Skeletal muscle tissue (tissue), 4 donors: ENCODE data around the gene UGT2B7. TPM values are rescaled to one million over a fixed set of nuclear protein-coding genes. Genes with fewer than 3 reads are reported as not detected.
"Not testable (repeated sequence)": the region's sequence is repeated elsewhere in the genome, so short reads cannot be mapped to it uniquely, and the experiment has no call there.

ENCODE experiments used
- H3K27ac ChIP-seq: one replicate; pipeline ENCODE4 v1.7.0; 2013; ENCODE audit warnings: mild to moderate bottlenecking, low read depth, low read length, inconsistent platforms
- H3K27me3 ChIP-seq, 3 donors: one replicate each; pipeline ENCODE4 v1.7.0; 2013; ENCODE audit warnings: low read length in 3 of 3; ENCODE audit not compliant: control insufficient read depth in 3 of 3, insufficient read depth in 3 of 3
- H3K36me3 ChIP-seq, 3 donors: one replicate each; pipeline ENCODE4 v1.7.0; 2013; ENCODE audit warnings: low read length in 3 of 3; ENCODE audit not compliant: control insufficient read depth in 3 of 3, insufficient read depth in 3 of 3
- H3K4me1 ChIP-seq, 3 donors: one replicate each; pipeline ENCODE4 v1.7.0; 2013; ENCODE audit warnings: low read length in 3 of 3, mild to moderate bottlenecking in 3 of 3; ENCODE audit not compliant: control insufficient read depth in 3 of 3, insufficient read depth in 3 of 3
- H3K4me3 ChIP-seq, 3 donors: one replicate each; pipeline ENCODE4 v1.7.0; 2013; ENCODE audit warnings: low read length in 3 of 3
- H3K9ac ChIP-seq, 3 donors: one replicate each; pipeline ENCODE4 v1.7.0; 2013; ENCODE audit warnings: low read length in 3 of 3, mild to moderate bottlenecking in 3 of 3, moderate library complexity in 2 of 3, low read depth in 1 of 3
- H3K9me3 ChIP-seq, 3 donors: one replicate each; pipeline ENCODE4 v1.7.0; 2013; ENCODE audit warnings: low read length in 3 of 3; ENCODE audit not compliant: control insufficient read depth in 3 of 3
- total RNA-seq: library from RNA; depleted of rRNA; stranded (reverse); fragments of >200 nt; gene quantifications from one replicate; pipeline ENCODE4 v1.2.3, GENCODE V29; 2014
- donor health status: Osteomylitis.

Gene UGT2B7
- not detected for total RNA-seq

DNA sequence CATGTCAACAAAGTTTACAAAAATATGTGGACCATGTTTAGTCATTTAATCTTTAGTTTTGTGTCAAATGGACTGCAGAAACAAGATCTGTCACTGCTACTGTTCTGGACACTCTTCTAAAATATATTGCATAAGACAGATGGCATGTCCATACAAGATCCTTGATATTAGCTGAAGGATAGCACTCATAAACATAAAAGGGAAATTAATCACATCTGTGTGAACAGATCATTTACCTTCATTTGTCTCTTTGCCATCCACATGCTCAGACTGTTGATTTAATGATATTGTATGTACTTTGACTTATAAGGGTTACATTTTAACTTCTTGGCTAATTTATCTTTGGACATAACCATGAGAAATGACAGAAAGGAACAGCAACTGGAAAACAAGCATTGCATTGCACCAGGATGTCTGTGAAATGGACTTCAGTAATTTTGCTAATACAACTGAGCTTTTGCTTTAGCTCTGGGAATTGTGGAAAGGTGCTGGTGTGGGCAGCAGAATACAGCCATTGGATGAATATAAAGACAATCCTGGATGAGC lies at the start of gene UGT2B7:
Gene UGT2B7 (plus strand): TSS at position 364 of the 546 bp plus-strand sequence. CDS start 47 bp downstream, at position 411.
- Histone ChIP-seq H3K9ac (no peak within 1 kb of the TSS), H3K27ac (no peak within 1 kb of the TSS), H3K9me3 (no peaks in the 10 kb centered on the region), H3K4me3 (no peak within 1 kb of the TSS), H3K27me3 (no peaks in the 10 kb centered on the region), H3K4me1 (no peaks in the 10 kb centered on the region), H3K36me3 (no peaks in the 10 kb centered on the region)

DNA sequence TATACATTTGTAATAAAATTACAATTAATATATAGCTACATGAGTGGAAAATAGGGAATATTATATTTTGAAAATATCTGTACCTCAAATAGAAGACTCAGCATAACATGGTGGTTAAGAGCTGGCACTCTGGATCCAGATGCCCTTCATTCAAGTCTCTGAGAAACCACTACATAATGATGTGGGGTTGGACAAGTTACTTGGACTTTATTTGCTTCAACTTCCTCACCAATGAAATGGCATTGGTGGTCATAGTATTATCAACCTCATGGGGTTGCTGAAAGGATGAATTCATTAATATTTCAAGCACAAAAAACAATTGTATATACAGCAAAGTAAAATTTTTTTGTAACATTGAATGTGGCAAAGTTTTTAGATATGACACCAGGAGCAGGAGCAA lies 46.4 kb upstream of the UGT2B7 start:
- Histone ChIP-seq H3K27me3 (no peaks in the 10 kb centered on the region), H3K4me3 (no peak overlapping the region), H3K9me3 (no peaks in the 10 kb centered on the region), H3K9ac (no peak overlapping the region), H3K27ac (no peak overlapping the region), H3K4me1 (no peaks in the 10 kb centered on the region), H3K36me3 (no peaks in the 10 kb centered on the region)

DNA sequence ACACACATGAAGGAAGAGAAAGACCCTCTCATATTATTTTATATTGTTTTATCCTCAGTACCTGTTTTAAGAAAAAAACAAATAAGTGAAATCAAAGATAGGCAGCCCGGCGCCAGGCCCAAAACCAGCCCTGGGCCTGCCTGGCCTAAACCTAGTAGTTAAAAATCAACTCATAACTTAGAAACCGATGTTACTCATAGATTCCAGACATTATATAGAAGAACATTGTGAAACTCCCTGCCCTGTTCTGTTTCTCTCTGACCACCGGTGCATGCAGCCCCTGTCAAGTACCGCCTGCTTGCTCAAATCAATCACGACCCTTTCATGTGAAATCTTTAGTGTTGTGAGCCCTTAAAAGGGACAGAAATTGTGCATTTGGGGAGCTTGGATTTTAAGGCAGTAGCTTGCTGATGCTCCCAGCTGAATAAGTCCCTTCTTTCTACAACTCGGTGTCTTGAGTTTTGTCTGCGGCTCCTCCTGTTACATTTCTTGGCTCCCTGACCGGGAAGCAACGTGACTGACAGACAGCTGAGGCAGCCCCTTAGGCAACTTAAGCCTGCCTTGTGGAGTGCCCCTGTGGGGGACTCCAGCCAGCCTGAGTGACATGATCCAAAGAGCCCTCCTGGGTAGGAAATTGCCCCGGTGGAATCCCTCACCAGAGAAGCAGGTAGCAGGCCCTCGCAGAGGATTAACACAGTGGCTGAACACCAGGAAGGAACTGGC lies 45.3 kb upstream of the UGT2B7 start:
- H3K27ac ChIP-seq, H3K27me3 ChIP-seq, H3K9me3 ChIP-seq, H3K4me3 ChIP-seq, H3K9ac ChIP-seq, H3K4me1 ChIP-seq, H3K36me3 ChIP-seq: not testable (repeated sequence)

DNA sequence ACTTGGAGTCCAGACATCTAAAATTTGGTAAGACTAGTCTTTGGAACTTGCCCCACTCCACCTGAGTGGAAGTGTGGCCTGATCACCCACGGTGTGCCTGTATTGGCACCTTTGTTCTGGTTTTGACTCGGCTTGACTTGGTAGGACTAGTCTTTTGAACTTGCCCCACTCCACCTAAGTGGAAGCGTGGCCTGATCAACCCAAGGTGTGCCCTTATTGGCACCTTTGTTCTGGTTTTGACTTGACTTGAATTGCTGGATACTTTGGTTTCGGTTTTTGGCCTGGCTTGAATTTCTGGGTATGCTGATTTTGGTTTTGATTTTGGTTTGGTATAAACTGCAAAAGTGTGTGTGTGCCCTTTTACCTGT lies 44.7 kb upstream of the UGT2B7 start:
- Histone ChIP-seq H3K9me3 (no peaks in the 10 kb centered on the region), H3K4me3 (no peak overlapping the region), H3K27me3 (no peaks in the 10 kb centered on the region), H3K4me1 (no peaks in the 10 kb centered on the region), H3K9ac (no peak overlapping the region), H3K27ac (no peak overlapping the region), H3K36me3 (no peaks in the 10 kb centered on the region)

DNA sequence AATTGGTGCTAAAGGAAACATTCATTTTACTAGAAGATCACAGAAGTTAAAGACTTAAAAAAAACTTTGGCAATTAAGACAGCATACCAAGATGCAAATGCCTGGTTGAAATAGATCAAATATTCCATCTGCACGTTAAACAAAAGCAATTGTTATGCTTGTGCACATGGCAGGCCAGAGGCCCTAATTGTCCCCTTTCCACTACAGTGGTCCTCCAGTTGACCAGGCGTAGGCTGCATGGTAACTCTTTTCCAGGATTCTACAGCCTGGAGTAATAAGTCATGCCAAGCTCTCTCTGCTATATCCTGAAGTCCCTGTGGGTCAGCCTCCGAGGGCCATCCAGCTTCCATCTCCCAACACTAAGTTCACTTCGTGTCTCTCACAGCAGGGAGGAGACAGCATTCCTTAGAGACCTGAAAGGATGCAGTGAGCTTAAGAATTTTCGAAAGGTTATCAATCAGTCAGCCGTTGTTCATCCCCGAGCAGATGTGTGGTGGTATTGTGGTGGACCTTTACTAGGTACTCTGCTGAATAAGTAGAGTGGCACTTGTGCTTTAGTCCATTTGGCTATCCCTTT lies 42.9 kb upstream of the UGT2B7 start:
- H3K27ac ChIP-seq, H3K27me3 ChIP-seq, H3K36me3 ChIP-seq, H3K9ac ChIP-seq, H3K4me3 ChIP-seq, H3K9me3 ChIP-seq, H3K4me1 ChIP-seq: not testable (repeated sequence)

DNA sequence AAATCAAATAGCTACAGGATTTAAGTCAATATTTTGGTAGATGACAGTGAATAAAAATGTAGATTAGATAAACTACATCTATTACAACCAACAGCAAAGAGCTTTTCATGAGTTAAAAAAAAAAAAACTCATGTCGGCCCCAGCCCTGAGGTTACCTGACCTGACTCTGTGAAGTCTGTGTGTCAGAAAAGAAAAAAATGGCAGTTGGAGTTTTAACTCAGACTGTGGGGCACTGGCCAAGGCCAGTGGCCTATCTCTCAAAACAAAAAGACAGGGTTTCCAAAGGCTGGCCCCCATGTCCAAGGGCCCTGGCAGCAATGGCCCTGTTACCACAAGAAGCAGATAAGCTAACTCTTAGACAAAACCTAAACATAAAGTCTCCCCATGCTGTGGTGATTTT lies 42.2 kb upstream of the UGT2B7 start:
- not testable (repeated sequence) for H3K27me3 ChIP-seq, H3K27ac ChIP-seq, H3K36me3 ChIP-seq, H3K9ac ChIP-seq, H3K4me1 ChIP-seq, H3K4me3 ChIP-seq, H3K9me3 ChIP-seq

DNA sequence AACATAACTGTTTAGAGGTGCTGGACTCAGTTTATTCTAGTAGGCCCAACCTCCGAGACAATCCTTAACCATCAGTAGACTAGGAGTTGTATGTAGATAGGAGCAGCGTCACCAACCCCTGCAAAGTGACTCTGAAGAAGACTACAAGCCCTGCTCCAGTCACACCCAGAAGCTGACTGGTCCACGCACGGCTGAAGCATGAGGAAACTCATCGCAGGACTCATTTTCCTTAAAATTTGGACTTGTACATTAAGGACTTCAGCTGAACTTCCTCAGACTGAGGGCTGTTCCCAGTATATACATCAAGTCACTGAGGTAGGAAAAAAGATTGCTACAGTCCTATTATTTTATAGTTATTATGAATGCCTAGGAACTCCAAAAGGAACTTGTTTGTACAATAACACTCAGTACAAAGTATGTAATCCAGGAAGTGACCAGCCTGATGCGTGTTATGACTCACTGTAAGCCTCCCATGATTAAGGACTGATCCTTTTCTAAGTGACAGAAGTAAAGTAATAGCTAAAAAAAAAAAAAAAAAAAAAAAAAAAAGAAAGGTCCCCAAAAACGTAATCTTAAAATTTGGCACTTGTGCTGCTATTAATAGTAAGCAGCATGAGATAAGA lies 41.6 kb upstream of the UGT2B7 start:
- Histone ChIP-seq H3K36me3 (no peaks in the 10 kb centered on the region), H3K4me1 (no peaks in the 10 kb centered on the region), H3K9me3 (no peaks in the 10 kb centered on the region), H3K27me3 (no peaks in the 10 kb centered on the region), H3K9ac (no peak overlapping the region), H3K27ac (no peak overlapping the region), H3K4me3 (no peak overlapping the region)

DNA sequence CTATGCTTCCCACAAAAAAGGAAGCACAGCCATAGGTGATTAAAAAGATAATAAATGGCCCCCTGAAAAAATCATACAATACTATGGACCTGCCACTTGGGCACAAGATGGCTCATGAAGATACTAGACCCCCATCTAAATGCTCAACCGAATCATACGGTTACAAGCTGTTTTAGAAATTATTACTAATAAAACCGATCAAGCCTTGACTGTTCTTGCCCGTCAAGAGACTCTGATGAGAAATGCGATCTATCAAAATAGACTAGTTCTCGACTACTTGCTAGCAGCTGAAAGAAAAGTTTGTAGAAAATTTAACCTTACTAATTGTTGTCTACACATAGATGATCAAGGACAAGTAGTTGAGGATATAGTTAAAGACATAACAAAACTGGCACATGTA lies 40.1 kb upstream of the UGT2B7 start:
- Histone ChIP-seq H3K36me3 (no peaks in the 10 kb centered on the region), H3K27me3 (no peaks in the 10 kb centered on the region), H3K9me3 (no peaks in the 10 kb centered on the region), H3K27ac (no peak overlapping the region), H3K9ac (no peak overlapping the region), H3K4me1 (no peaks in the 10 kb centered on the region), H3K4me3 (no peak overlapping the region)

DNA sequence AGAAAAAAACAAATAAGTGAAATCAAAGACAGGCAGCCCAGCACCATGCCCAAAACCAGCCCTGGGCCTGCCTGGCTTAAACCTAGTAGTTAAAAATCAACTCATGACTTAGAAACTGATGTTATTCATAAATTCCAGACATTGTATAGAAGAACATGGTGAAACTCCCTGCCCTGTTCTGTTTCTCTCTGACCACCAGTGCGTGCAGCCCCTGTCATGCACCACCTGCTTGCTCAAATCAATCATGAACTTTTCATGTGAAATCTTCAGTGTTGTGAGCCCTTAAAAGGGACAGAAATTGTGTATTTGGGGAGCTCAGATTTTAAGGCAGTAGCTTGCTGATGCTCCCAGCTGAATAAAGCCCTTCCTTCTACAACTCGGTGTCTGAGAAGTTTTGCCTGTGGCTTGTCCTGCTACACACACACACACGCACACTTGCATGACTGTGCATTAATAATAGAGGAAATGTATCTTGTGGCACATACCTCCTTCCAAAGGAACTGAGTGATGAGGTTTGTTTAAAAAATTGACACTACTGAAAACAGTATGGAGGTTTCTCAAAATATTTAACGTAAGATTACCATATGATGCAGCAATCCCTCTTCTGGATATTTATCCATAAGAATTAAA lies 39.2 kb upstream of the UGT2B7 start:
- Histone ChIP-seq H3K9me3 (no peaks in the 10 kb centered on the region), H3K27ac (no peak overlapping the region), H3K36me3 (no peaks in the 10 kb centered on the region), H3K4me3 (no peak overlapping the region), H3K9ac (no peak overlapping the region), H3K27me3 (no peaks in the 10 kb centered on the region), H3K4me1 (no peaks in the 10 kb centered on the region)
